AG10803 (cell line): Measurements from ENCODE around the gene DEDD2.

ENCODE experiments used
- DNase-seq: peaks from one replicate; pipeline ENCODE4 v3.0.0; 2010; ENCODE audit warnings: low read depth
- H3K4me3 ChIP-seq: 2 replicates; pipeline ENCODE4 v1.5.1; 2011; ENCODE audit warnings: mild to moderate bottlenecking, low read length, control low read depth
- TF ChIP-seq, protein P1 (sequence below): conservative IDR thresholded peaks from 2 replicates; pipeline ENCODE4 v1.5.1; 2011; ENCODE audit warnings: mild to moderate bottlenecking, low read length, control low read depth, inconsistent platforms

Gene DEDD2

DNA sequence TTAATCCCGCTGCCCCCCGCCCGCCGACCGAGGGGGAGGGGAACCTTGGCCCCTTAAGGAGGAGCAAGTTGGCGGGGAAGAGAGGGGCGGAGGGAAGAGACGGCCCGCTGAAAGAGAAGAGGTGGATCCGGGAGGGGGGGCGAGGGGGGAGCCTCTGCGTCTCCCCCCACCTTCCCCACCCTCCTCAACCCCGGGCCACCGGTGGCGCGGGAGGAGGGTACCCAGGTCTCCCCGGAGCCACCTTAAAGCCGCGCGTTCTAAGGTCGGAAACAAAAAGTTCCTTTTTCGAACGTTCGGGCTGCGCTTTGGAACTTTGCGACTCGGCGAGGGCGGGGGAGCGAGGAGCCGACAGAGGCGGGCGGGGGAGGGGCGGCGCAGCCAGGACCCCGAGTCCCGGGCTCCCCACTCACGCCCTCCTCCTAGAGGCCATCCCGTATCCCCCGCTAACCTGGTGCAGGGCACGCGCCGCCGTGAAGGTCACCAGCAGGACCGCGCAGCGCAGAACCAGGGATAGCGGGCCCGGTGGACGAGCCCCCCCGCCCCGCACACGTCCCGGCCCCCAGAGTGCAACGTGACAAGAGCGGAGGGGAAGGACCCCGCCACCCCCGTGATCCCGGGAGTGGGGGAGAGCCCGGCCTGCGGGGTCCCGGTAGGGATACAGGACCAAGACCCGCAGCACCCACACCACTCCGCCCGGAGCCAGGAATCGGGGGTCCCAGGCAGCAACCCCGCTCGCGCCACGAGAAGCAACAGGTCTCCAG, 36.8 kb upstream of the DEDD2 start:
- peak overlapping the region; percentile 91 for H3K4me3 ChIP-seq
- TF ChIP-seq, protein P1, sequence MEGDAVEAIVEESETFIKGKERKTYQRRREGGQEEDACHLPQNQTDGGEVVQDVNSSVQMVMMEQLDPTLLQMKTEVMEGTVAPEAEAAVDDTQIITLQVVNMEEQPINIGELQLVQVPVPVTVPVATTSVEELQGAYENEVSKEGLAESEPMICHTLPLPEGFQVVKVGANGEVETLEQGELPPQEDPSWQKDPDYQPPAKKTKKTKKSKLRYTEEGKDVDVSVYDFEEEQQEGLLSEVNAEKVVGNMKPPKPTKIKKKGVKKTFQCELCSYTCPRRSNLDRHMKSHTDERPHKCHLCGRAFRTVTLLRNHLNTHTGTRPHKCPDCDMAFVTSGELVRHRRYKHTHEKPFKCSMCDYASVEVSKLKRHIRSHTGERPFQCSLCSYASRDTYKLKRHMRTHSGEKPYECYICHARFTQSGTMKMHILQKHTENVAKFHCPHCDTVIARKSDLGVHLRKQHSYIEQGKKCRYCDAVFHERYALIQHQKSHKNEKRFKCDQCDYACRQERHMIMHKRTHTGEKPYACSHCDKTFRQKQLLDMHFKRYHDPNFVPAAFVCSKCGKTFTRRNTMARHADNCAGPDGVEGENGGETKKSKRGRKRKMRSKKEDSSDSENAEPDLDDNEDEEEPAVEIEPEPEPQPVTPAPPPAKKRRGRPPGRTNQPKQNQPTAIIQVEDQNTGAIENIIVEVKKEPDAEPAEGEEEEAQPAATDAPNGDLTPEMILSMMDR, result no peak
- DNase-seq, result no peak

DNA sequence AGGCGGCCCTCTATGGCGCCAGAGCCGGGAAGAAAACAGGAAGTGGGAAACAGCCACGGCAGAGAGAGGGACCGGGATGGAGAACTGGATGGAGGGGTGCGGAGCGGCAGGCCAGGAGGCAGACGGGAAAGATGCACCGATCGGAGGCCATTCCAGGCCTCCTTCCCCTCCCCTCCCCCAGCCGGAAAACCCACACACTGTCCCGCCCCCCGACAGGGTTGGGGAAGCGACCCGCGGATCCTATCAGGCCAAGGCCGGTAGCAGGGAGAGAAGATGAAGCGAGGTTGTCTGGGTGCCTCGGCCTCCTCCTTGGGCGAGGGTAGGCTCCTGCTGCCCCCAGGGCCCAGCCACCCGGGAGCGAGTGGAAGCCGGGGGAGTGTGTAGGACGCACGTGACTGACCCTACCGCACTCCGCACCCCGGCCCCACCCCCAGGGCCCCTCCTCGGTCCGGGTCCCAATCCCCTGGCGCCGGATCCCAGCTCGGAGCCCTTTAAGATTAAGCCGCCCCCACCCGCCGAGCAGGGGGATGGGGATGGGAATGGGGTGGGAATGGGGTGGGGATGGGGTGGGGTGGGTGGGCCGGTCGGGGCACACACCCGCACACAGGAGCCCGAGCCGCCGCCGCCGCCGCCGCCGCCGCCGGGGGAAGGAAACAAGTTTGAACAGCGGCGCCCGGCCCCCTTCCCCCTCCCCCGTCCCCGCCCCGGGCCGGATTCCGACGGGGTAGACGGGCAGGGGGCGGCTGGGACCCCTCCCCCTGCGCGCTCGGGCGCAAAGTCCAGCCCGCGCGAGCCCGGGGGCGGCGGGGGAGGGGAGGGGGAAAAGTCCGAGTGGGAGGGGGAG, 36.0 kb upstream of the DEDD2 start:
- DNase-seq, result peak; percentile 24
- TF ChIP-seq, protein P1, result no peak
- peak overlapping the region; percentile 91 for H3K4me3 ChIP-seq

DNA sequence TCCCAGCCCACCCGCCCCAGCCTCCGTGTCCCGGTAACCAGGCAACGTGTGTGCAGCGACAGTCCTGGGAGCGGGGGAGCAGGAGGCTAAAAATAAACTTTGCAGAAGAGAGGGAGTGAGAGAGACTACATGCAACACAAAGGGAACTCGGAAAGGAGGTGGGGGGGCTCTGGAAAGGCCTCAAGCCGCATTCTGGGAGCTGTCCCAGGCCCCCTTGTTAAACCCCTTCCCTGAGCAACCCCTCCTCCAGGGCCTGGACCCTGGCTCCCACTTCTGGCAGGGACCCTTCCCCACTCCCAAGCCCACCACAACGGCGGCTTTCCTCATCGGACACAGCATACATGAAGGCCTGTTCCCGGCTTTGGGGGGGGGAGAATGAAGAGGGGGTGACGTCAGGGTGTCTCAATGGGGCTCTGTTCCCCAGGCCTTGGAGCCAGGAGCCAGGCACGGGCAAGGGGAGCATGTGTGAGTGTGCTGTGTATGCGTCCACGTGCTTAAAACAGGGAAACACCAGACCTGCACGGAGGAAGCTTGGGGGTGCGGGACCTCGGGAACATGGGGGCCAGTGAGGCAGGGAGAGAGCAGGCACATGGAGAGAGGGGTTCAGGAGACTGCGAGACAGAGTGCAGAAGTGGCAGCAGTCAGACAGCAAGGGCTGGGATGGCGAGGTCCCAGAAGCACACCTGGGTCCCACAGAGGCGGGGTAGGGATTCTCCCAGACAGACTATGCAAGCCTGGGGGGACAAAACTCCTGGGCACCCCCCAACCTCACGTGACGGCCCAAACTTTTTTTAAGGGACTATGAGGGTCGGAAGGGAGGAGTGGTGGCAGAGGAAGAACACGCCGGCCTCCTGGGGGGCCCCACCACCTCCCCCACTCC, 35.1 kb upstream of the DEDD2 start:
- H3K4me3 ChIP-seq, result peak overlapping the region; percentile 84
- TF ChIP-seq, protein P1, result no peak
- peak; percentile 52 for DNase-seq

DNA sequence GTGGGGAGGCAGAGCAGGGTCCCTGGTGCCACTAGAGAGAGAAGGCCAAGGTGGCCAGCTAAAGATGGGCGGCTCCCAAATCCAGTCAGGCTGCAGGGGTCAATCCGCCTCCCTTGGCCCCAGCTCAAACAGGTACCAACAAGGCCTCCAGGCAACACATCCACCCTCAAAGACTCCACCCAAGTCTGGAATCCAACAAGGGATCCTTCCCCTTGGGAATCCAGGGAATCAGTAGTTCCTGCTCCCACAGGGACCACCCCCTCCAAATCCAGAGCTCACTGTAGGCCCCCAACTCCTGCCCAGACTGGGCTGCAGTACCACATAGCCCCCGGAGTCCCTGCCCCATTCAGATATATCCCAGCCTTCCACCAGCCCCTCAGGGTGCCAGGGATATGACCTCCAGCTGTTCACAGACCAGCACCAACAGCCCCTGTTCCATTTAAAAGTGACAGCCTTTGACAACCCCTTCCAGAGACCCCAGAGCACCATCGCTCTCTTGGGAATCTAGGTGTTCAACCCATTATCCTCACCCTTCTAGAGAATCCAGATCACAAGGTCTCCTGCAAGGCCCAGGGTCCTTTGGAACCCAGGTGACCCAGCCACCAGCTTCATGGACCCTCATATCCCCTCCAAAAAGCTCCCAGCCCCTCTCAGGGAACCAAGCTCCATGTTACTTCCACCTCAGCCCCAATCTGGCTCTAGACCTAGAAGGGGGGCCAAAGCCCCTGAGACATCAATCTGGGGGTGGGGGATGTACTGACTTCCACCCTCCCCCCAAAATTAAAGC, 34.3 kb upstream of the DEDD2 start:
- TF ChIP-seq, protein P1, result no peak
- no peak for DNase-seq
- H3K4me3 ChIP-seq, result peak overlapping the region; percentile 84

DNA sequence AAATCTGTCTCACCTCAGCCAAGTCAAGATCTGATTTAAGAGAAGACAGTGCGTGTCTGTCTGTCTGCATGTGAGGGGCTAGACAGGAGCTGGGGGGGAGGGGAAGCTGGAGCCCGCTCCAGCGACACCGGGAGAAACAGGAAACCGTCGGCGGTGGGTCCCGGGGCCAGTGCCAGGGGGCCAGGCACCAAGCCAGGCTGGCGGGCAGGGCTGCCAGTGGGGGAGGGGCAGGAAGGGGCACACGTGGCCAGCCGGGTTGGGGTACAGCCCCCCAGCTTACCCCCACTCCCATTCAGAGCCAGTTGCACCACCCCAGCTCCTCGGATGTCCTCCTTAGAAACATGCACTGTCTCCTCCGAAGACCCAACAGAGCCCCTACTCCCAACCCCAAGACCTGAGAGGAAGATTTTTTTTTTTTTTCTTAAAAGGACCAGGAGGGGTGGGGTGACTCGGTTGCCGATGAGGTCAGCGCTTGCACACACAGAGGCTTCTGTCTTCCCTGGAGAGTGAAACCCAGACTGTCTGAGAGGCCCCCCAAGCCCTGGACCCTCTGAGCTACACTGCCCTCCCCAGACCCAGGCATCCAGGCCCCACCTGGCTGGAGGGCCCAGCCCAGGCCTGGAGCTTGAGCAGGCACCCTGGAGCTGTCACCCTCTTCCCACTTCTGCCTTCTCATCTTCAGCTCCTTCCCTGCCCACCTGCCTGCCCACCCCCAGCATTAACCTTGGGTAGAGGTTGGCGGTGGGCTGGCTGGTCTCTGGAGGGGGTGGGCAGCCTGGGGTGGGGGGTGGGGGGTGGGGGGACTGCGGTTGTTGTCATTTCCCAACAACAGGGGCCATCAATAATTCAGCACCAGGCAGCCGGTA, 33.4 kb upstream of the DEDD2 start:
- TF ChIP-seq, protein P1, result no peak
- peak overlapping the region; percentile 84 for H3K4me3 ChIP-seq
- DNase-seq, result peak; percentile 56
